Stimulated activated naive CD8-positive, alpha-beta T cell treated with anti-CD3 and anti-CD28 coated beads, Interleukin-15, amount 100 ng/mL, for 72 hours (primary cell): ENCODE data around the gene PNN.
A peak's percentile ranks its signal among the peaks of the same experiment; 100 is the strongest.
"Not testable (repeated sequence)": the region's sequence is repeated elsewhere in the genome, so short reads cannot be mapped to it uniquely, and the experiment has no call there.

ENCODE experiments used
- ATAC-seq: fragments of 150-1000 bp; cut with Tn5 transposase; 2 replicates; pipeline ENCODE4 v1.10.0; 2021; ENCODE audit warnings: mild to moderate bottlenecking, moderate library complexity
- DNase-seq, 2 donors: peaks; one replicate each; pipeline ENCODE4 v3.0.0; 2021 to 2022
- H3K27ac Mint-ChIP-seq, 2 donors: one replicate each; pipeline ENCODE4 v1.8.0; 2022; ENCODE audit warnings: mild to moderate bottlenecking in 2 of 2, mixed read lengths in 2 of 2, moderate library complexity in 2 of 2
- H3K27me3 Mint-ChIP-seq: one replicate; pipeline ENCODE4 v1.8.0; 2022; ENCODE audit warnings: mixed read lengths
- H3K4me1 Mint-ChIP-seq: one replicate; pipeline ENCODE4 v1.8.0; 2022; ENCODE audit warnings: mild to moderate bottlenecking, mixed read lengths
- H3K4me3 Mint-ChIP-seq, 2 donors: one replicate each; pipeline ENCODE4 v1.8.0; 2022; ENCODE audit warnings: mild to moderate bottlenecking in 2 of 2, mixed read lengths in 2 of 2, moderate library complexity in 1 of 2
- H3K9me3 Mint-ChIP-seq, 2 donors: one replicate each; pipeline ENCODE4 v1.8.0; 2022; ENCODE audit warnings: mixed read lengths in 2 of 2

Gene PNN

GRCh38 chr14:39175445-39176262 lies 600 bp downstream of the PNN start:
- peaks cover 50% of the 10 kb centered on the region for H3K4me1 Mint-ChIP-seq
- no peaks in the 10 kb centered on the region for H3K27me3 Mint-ChIP-seq
- peak; percentile 50 to 53 for DNase-seq
- peak overlapping the region; percentile 99 for H3K27ac Mint-ChIP-seq
- H3K9me3 Mint-ChIP-seq, result no peaks in the 10 kb centered on the region
- H3K4me3 Mint-ChIP-seq, result peak overlapping the region; percentile 90 to 94
- peak; percentile 1 for ATAC-seq

- Mint-ChIP-seq H3K9me3 (no peaks in the 10 kb centered on the region), H3K27me3 (no peaks in the 10 kb centered on the region), H3K4me3 (peak overlapping the region; percentile 90 to 94), H3K27ac (peak overlapping the region; percentile 99), H3K4me1 (peaks cover 50% of the 10 kb centered on the region)
- DNase-seq (no peak), ATAC-seq (no peak)
Measured at GRCh38 chr14:39176263-39177167, 1.5 kb downstream of the PNN start.

- H3K27me3 Mint-ChIP-seq, result no peaks in the 10 kb centered on the region
- H3K4me3 Mint-ChIP-seq, result peak overlapping the region; percentile 71 to 90
- no peaks in the 10 kb centered on the region for H3K9me3 Mint-ChIP-seq
- no peak for DNase-seq
- H3K27ac Mint-ChIP-seq, result peak overlapping the region; percentile 33 to 46
- peaks cover 50% of the 10 kb centered on the region for H3K4me1 Mint-ChIP-seq
- ATAC-seq, result no peak
Measured at GRCh38 chr14:39177168-39177545, 2.1 kb downstream of the PNN start.

GRCh38 chr14:39179042-39179441 lies 4.0 kb downstream of the PNN start:
- DNase-seq (no peak), ATAC-seq (no peak)
- Mint-ChIP-seq H3K27me3 (no peaks in the 10 kb centered on the region), H3K9me3 (no peaks in the 10 kb centered on the region), H3K4me3 (peak overlapping the region; percentile 8 to 36), H3K27ac (peak overlapping the region; percentile 61 to 75), H3K4me1 (peaks cover 43% of the 10 kb centered on the region)

GRCh38 chr14:39180553-39180952 lies 5.5 kb downstream of the PNN start:
- H3K4me3 Mint-ChIP-seq, result no peak overlapping the region
- H3K27me3 Mint-ChIP-seq, result no peaks in the 10 kb centered on the region
- no peak overlapping the region for H3K27ac Mint-ChIP-seq
- no peaks in the 10 kb centered on the region for H3K9me3 Mint-ChIP-seq
- H3K4me1 Mint-ChIP-seq, result peaks cover 32% of the 10 kb centered on the region
- ATAC-seq (no peak), DNase-seq (no peak)

GRCh38 chr14:39181026-39181692 lies 6.1 kb downstream of the PNN start:
- no peak overlapping the region for H3K4me3 Mint-ChIP-seq
- peak; percentile 31 for ATAC-seq
- no peak overlapping the region for H3K27ac Mint-ChIP-seq
- no peaks in the 10 kb centered on the region for H3K27me3 Mint-ChIP-seq
- peaks cover 28% of the 10 kb centered on the region for H3K4me1 Mint-ChIP-seq
- H3K9me3 Mint-ChIP-seq, result no peaks in the 10 kb centered on the region
- DNase-seq, result no peak

- Mint-ChIP-seq H3K4me3 (no peak overlapping the region), H3K9me3 (no peaks in the 10 kb centered on the region), H3K27ac (no peak overlapping the region), H3K4me1 (peaks cover 28% of the 10 kb centered on the region), H3K27me3 (no peaks in the 10 kb centered on the region)
- ATAC-seq (no peak), DNase-seq (no peak)
Measured at GRCh38 chr14:39181693-39182047, 6.6 kb downstream of the PNN start.

GRCh38 chr14:39182770-39183684 lies 8.0 kb downstream of the PNN start:
- H3K4me3 Mint-ChIP-seq, result no peak overlapping the region
- DNase-seq (no peak), ATAC-seq (no peak)
- H3K4me1 Mint-ChIP-seq, result peaks cover 33% of the 10 kb centered on the region
- H3K27me3 Mint-ChIP-seq, result no peaks in the 10 kb centered on the region
- H3K9me3 Mint-ChIP-seq, result no peaks in the 10 kb centered on the region
- no peak overlapping the region for H3K27ac Mint-ChIP-seq

GRCh38 chr14:39183685-39184003 lies 8.6 kb downstream of the PNN start:
- H3K4me3 Mint-ChIP-seq, ATAC-seq, DNase-seq, H3K27me3 Mint-ChIP-seq, H3K9me3 Mint-ChIP-seq, H3K27ac Mint-ChIP-seq: not testable (repeated sequence)
- H3K4me1 Mint-ChIP-seq, result peaks cover 35% of the 10 kb centered on the region

- DNase-seq (no peak), ATAC-seq (no peak)
- no peak overlapping the region for H3K4me3 Mint-ChIP-seq
- H3K9me3 Mint-ChIP-seq, result no peaks in the 10 kb centered on the region
- H3K27me3 Mint-ChIP-seq, result no peaks in the 10 kb centered on the region
- peaks cover 24% of the 10 kb centered on the region for H3K4me1 Mint-ChIP-seq
- H3K27ac Mint-ChIP-seq, result peak overlapping the region; percentile 3 to 6
Measured at GRCh38 chr14:39184628-39185255, 9.7 kb downstream of the PNN start.

- ATAC-seq, result no peak
- no peaks in the 10 kb centered on the region for H3K9me3 Mint-ChIP-seq
- H3K4me1 Mint-ChIP-seq, result peaks cover 24% of the 10 kb centered on the region
- H3K27ac Mint-ChIP-seq, result no peak overlapping the region
- DNase-seq, result no peak
- no peaks in the 10 kb centered on the region for H3K27me3 Mint-ChIP-seq
- no peak overlapping the region for H3K4me3 Mint-ChIP-seq
Measured at GRCh38 chr14:39185256-39186049, 10.4 kb downstream of the PNN start.

GRCh38 chr14:39186941-39187525 lies 12.0 kb downstream of the PNN start:
- Mint-ChIP-seq H3K27me3 (no peaks in the 10 kb centered on the region), H3K4me3 (no peak overlapping the region), H3K27ac (no peak overlapping the region), H3K4me1 (peaks cover 24% of the 10 kb centered on the region), H3K9me3 (no peaks in the 10 kb centered on the region)
- ATAC-seq (peak; percentile 41), DNase-seq (no peak)

GRCh38 chr14:39203659-39204606 lies 28.9 kb downstream of the PNN start:
- peaks cover 6 to 7% of the 10 kb centered on the region in 2 donors for H3K9me3 Mint-ChIP-seq
- H3K27me3 Mint-ChIP-seq, result no peaks in the 10 kb centered on the region
- H3K4me1 Mint-ChIP-seq, result peaks cover 33% of the 10 kb centered on the region
- DNase-seq (no peak), ATAC-seq (no peak)
- no peak overlapping the region for H3K4me3 Mint-ChIP-seq
- H3K27ac Mint-ChIP-seq, result no peak overlapping the region
